ENCODE data around the gene PDLIM1. TPM values are rescaled to one million over a fixed set of nuclear protein-coding genes. Genes with fewer than 3 reads are reported as not detected.

PDLIM1 gene
- polyA plus RNA-seq, 3 donors: 1.9 to 5.2 (median 4.8) TPM

DNA sequence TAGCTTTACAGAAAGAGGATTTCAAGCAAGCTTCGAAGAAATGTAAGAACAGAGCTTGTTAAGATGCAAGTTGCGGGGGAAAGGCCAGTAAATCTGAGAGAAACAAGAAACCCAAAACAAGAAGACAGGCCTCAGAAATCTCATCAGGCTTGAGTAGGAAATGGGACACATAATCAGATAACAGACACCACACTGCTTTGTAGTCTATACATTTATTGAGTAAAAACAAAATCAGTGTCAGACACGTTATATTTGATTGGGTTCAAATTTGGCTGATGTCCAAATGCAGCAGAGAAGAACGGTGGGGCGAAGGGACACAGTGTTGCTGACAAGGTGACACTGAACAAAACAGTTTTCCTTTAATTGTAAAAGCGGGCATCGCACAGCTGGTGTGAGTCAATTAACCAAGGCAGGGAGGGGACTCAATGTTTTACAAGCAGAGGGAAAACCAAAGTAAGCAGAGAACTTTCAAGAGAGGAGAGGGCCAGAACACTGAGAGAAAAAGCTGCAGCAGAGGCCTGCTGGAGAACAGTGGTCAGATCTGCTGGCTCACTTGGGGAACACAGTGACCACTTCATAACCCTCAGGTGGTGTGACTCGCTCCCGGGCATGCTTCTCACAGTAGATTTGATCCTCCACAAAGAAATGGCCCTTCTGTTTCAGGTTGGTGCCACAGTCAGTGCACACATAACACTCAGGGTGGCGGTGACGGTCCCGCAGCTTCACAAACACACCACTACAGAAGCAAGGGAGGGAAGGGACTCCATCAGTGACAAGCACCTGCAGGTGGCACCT is 53.2 kb downstream of the PDLIM1 start:
- H3K4me1 ChIP-seq (ENCODE audit: control insufficient read depth in 1 of 2, insufficient read depth in 2 of 2, low read length in 2 of 2): peaks cover 0 to 3% of the 10 kb centered on the region in 2 donors
- Mint-ChIP-seq H3K27ac (no peak overlapping the region), H3K27me3 (ENCODE audit: low read depth in 3 of 3) (peaks cover 0 to 4% (median 2%) of the 10 kb centered on the region in 3 donors), H3K36me3 (no peaks in the 10 kb centered on the region), H3K4me3 (no peak overlapping the region), H3K4me1 (peaks cover 9% of the 10 kb centered on the region), H3K9me3 (no peaks in the 10 kb centered on the region)
- no peaks in the 10 kb centered on the region for H3K9me3 ChIP-seq (replicated peaks in 1 of 2; ENCODE audit: control insufficient read depth in 1 of 2, insufficient read depth in 1 of 2, low read length in 2 of 2)
- intact Hi-C loops (cut with micrococcal nuclease): no loop called here
- H3K4me3 ChIP-seq (replicated peaks in 1 of 3; ENCODE audit: low read depth in 2 of 3, low read length in 3 of 3): no peak overlapping the region
- no peaks in the 10 kb centered on the region for H4K20me1 ChIP-seq (ENCODE audit: insufficient read depth, low read length)
- H3K9ac ChIP-seq (ENCODE audit: insufficient read depth, low read length, poor library complexity, severe bottlenecking): no peak overlapping the region
- H3K27me3 ChIP-seq (ENCODE audit: control insufficient read depth in 2 of 2, insufficient read depth in 2 of 2, low read length in 2 of 2): no peaks in the 10 kb centered on the region
- 92% methylated on average over 7 of the region's 12 CpGs for WGBS (ENCODE audit: insufficient coverage)
- no peaks in the 10 kb centered on the region for H3K36me3 ChIP-seq (replicated peaks in 1 of 2; ENCODE audit: control insufficient read depth in 1 of 2, insufficient read depth in 2 of 2, low read length in 2 of 2)
- no peak for DNase-seq
- H3K27ac ChIP-seq (ENCODE audit: low read depth in 1 of 2, low read length in 2 of 2): no peak overlapping the region
- H2AFZ ChIP-seq (ENCODE audit: insufficient read depth, low read depth, low read length, poor library complexity, severe bottlenecking): no peak overlapping the region
- H3K4me2 ChIP-seq (replicated peaks; ENCODE audit: extremely low read depth, low read length, poor library complexity, severe bottlenecking): no peak overlapping the region
- H3K79me2 ChIP-seq (ENCODE audit: insufficient read depth, low read length): no peaks in the 10 kb centered on the region
- TF ChIP-seq, protein P1, sequence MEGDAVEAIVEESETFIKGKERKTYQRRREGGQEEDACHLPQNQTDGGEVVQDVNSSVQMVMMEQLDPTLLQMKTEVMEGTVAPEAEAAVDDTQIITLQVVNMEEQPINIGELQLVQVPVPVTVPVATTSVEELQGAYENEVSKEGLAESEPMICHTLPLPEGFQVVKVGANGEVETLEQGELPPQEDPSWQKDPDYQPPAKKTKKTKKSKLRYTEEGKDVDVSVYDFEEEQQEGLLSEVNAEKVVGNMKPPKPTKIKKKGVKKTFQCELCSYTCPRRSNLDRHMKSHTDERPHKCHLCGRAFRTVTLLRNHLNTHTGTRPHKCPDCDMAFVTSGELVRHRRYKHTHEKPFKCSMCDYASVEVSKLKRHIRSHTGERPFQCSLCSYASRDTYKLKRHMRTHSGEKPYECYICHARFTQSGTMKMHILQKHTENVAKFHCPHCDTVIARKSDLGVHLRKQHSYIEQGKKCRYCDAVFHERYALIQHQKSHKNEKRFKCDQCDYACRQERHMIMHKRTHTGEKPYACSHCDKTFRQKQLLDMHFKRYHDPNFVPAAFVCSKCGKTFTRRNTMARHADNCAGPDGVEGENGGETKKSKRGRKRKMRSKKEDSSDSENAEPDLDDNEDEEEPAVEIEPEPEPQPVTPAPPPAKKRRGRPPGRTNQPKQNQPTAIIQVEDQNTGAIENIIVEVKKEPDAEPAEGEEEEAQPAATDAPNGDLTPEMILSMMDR (IDR thresholded peaks at IDR 0.05): no peak

DNA sequence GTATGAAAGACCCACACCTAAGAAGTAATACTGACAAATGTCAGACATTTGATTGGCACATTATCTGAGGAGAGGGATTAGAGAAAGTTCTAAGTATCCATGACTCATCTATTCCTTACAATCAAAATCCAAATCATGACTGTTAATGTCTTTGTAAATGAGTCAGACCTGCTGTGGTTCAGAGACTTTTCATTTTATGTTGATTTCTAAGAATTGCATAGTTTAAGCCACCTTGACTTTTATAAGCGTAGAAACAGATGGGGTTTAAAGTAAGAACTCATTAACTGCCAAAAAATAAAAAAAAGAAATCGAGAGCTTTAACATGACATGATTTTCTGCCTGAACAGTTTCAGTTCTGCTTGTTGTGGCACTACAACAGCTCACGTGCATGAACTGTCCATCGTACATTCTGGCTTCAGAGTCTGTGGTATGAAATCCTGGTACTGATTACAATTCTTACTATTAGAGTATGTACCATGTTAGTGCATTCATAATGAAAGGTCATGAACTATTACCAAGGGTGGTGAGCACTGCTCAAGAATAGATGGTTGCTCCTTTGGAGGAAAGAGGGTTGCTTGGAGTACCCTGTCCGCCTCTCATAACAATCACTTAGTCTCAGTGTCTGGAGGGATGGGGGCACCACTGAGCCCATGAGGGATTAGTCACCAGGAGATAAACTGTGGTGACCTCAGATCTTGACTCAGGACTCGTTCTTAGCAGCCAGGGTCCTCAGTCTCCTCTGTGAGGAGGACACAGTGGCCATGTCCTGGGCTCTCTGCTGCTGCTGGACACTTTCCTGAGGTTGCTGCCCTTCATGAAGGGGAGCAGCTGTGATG is 54.5 kb downstream of the PDLIM1 start:
- Histone ChIP-seq H3K27ac (ENCODE audit: low read depth in 1 of 2, low read length in 2 of 2) (no peak overlapping the region), H4K20me1 (ENCODE audit: insufficient read depth, low read length) (no peaks in the 10 kb centered on the region), H3K9me3 (replicated peaks in 1 of 2; ENCODE audit: control insufficient read depth in 1 of 2, insufficient read depth in 1 of 2, low read length in 2 of 2) (no peaks in the 10 kb centered on the region), H3K4me2 (replicated peaks; ENCODE audit: extremely low read depth, low read length, poor library complexity, severe bottlenecking) (no peak overlapping the region), H3K79me2 (ENCODE audit: insufficient read depth, low read length) (no peaks in the 10 kb centered on the region), H2AFZ (ENCODE audit: insufficient read depth, low read depth, low read length, poor library complexity, severe bottlenecking) (peak overlapping the region; percentile 6), H3K4me3 (replicated peaks in 1 of 3; ENCODE audit: low read depth in 2 of 3, low read length in 3 of 3) (no peak overlapping the region), H3K9ac (ENCODE audit: insufficient read depth, low read length, poor library complexity, severe bottlenecking) (no peak overlapping the region), H3K36me3 (replicated peaks in 1 of 2; ENCODE audit: control insufficient read depth in 1 of 2, insufficient read depth in 2 of 2, low read length in 2 of 2) (no peaks in the 10 kb centered on the region), H3K4me1 (ENCODE audit: control insufficient read depth in 1 of 2, insufficient read depth in 2 of 2, low read length in 2 of 2) (peaks cover 0 to 3% of the 10 kb centered on the region in 2 donors), H3K27me3 (ENCODE audit: control insufficient read depth in 2 of 2, insufficient read depth in 2 of 2, low read length in 2 of 2) (no peaks in the 10 kb centered on the region)
- intact Hi-C loops (cut with micrococcal nuclease): no loop called here
- H3K4me1 Mint-ChIP-seq: peaks cover 11% of the 10 kb centered on the region
- 29% methylated on average over 4 of the region's 6 CpGs for WGBS (ENCODE audit: insufficient coverage)
- TF ChIP-seq, protein P1 (IDR thresholded peaks at IDR 0.05): no peak
- H3K27ac Mint-ChIP-seq: no peak overlapping the region
- H3K27me3 Mint-ChIP-seq (ENCODE audit: low read depth in 3 of 3): peaks cover 0 to 4% (median 0%) of the 10 kb centered on the region in 3 donors
- H3K9me3 Mint-ChIP-seq: peaks cover 0 to 2% (median 0%) of the 10 kb centered on the region in 7 donors
- peak in 2 of 3 donors; percentile 7 to 27 for DNase-seq
- H3K36me3 Mint-ChIP-seq: no peaks in the 10 kb centered on the region
- H3K4me3 Mint-ChIP-seq: peak overlapping the region in 1 of 2 donors; percentile 26

Data from CD14-positive monocyte (primary cell).